ENCODE data around the gene NR2F1-AS1. TPM values are rescaled to one million over a fixed set of nuclear protein-coding genes. Genes with fewer than 3 reads are reported as not detected.
A peak's percentile ranks its signal among the peaks of the same experiment; 100 is the strongest.

The NR2F1-AS1 gene
- total and polyA plus RNA-seq, 2 experiments from 2014 or later: 0.59 to 4.5 TPM

DNA sequence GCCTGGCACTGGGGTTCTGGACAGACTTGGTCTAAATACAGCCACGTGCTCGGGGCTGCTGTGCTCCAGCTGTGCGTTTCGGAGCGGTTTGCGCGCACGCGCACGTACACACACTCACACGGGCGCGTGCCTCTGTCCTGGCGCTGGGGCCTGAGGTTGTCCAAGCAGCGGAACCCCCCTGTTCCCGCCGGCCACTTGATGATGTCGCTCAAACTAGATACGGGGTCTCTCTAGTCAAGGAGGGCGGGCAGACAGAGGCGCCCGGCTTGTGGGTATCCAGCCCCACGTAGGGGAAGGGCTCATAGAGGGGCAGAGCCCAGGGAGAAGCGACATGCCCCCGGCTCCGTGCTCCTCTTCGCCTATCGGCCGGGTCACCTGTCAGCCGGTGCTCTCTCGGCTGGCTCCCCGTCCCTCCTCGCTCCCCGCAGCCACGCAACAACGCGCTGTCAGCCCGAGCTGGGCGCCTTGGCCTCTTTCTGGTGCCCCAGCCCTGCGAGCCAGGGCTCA, 8.9 kb downstream of the NR2F1-AS1 start:
- H3K36me3 Mint-ChIP-seq (ENCODE audit: low read depth): no peaks in the 10 kb centered on the region; the same call in 2 of the 3 replicates
- ATAC-seq: peak; percentile 11
- Histone ChIP-seq H3K4me1 (ENCODE audit: insufficient read depth) (peaks cover 70% of the 10 kb centered on the region), H3K4me2 (peak overlapping the region; percentile 90), H3K79me2 (replicated peaks; ENCODE audit: insufficient read depth) (no peaks in the 10 kb centered on the region), H3F3A (replicated peaks; ENCODE audit: low read depth) (peaks cover 49% of the 10 kb centered on the region), H4K20me1 (replicated peaks; ENCODE audit: insufficient read depth) (peaks cover 43% of the 10 kb centered on the region), H3K4me3 (peak overlapping the region; percentile 63), H3K27ac (ENCODE audit: low read depth) (no peak overlapping the region), H3K9me2 (ENCODE audit: insufficient read depth) (no peaks in the 10 kb centered on the region), H3K36me3 (ENCODE audit: insufficient read depth) (no peaks in the 10 kb centered on the region), H3K27me3 (ENCODE audit: insufficient read depth) (peaks cover 100% of the 10 kb centered on the region), H2AFZ (peak overlapping the region; percentile 72)
- peak; percentile 58 for DNase-seq (ENCODE audit: low spot score)
- peaks cover 26% of the 10 kb centered on the region for H3K27me3 Mint-ChIP-seq (ENCODE audit: insufficient read depth, low read depth, poor library complexity)
- H3K4me3 Mint-ChIP-seq: peak overlapping the region; percentile 72
- TF ChIP-seq NANOG (IDR thresholded peaks at IDR 0.05; ENCODE audit: borderline replicate concordance): no peak
- TF ChIP-seq, protein P1, sequence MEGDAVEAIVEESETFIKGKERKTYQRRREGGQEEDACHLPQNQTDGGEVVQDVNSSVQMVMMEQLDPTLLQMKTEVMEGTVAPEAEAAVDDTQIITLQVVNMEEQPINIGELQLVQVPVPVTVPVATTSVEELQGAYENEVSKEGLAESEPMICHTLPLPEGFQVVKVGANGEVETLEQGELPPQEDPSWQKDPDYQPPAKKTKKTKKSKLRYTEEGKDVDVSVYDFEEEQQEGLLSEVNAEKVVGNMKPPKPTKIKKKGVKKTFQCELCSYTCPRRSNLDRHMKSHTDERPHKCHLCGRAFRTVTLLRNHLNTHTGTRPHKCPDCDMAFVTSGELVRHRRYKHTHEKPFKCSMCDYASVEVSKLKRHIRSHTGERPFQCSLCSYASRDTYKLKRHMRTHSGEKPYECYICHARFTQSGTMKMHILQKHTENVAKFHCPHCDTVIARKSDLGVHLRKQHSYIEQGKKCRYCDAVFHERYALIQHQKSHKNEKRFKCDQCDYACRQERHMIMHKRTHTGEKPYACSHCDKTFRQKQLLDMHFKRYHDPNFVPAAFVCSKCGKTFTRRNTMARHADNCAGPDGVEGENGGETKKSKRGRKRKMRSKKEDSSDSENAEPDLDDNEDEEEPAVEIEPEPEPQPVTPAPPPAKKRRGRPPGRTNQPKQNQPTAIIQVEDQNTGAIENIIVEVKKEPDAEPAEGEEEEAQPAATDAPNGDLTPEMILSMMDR (conservative IDR thresholded peaks at IDR 0.05; ENCODE audit: low read depth in 2 of 2): no peak
- TF ChIP-seq, protein P2, sequence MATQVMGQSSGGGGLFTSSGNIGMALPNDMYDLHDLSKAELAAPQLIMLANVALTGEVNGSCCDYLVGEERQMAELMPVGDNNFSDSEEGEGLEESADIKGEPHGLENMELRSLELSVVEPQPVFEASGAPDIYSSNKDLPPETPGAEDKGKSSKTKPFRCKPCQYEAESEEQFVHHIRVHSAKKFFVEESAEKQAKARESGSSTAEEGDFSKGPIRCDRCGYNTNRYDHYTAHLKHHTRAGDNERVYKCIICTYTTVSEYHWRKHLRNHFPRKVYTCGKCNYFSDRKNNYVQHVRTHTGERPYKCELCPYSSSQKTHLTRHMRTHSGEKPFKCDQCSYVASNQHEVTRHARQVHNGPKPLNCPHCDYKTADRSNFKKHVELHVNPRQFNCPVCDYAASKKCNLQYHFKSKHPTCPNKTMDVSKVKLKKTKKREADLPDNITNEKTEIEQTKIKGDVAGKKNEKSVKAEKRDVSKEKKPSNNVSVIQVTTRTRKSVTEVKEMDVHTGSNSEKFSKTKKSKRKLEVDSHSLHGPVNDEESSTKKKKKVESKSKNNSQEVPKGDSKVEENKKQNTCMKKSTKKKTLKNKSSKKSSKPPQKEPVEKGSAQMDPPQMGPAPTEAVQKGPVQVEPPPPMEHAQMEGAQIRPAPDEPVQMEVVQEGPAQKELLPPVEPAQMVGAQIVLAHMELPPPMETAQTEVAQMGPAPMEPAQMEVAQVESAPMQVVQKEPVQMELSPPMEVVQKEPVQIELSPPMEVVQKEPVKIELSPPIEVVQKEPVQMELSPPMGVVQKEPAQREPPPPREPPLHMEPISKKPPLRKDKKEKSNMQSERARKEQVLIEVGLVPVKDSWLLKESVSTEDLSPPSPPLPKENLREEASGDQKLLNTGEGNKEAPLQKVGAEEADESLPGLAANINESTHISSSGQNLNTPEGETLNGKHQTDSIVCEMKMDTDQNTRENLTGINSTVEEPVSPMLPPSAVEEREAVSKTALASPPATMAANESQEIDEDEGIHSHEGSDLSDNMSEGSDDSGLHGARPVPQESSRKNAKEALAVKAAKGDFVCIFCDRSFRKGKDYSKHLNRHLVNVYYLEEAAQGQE (IDR thresholded peaks at IDR 0.05; ENCODE audit: unreplicated experiment): no peak
- TF ChIP-seq POLR2AphosphoS5 (IDR thresholded peaks at IDR 0.05; ENCODE audit: low read depth): no peak
- TF ChIP-seq JUNB (IDR thresholded peaks at IDR 0.05; ENCODE audit: unreplicated experiment): no peak
- TF ChIP-seq STAT1 (IDR thresholded peaks at IDR 0.05; ENCODE audit: unreplicated experiment): no peak
- TF ChIP-seq, protein P3, sequence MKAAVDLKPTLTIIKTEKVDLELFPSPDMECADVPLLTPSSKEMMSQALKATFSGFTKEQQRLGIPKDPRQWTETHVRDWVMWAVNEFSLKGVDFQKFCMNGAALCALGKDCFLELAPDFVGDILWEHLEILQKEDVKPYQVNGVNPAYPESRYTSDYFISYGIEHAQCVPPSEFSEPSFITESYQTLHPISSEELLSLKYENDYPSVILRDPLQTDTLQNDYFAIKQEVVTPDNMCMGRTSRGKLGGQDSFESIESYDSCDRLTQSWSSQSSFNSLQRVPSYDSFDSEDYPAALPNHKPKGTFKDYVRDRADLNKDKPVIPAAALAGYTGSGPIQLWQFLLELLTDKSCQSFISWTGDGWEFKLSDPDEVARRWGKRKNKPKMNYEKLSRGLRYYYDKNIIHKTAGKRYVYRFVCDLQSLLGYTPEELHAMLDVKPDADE (IDR thresholded peaks at IDR 0.05): no peak
- no peak for TF ChIP-seq CREB1 (CRISPR knock-in tag; IDR thresholded peaks at IDR 0.05; ENCODE audit: low read depth)
- TF ChIP-seq EZH2 (IDR thresholded peaks at IDR 0.05; ENCODE audit: low read depth, unreplicated experiment): no peak
- TF ChIP-seq, protein P4, sequence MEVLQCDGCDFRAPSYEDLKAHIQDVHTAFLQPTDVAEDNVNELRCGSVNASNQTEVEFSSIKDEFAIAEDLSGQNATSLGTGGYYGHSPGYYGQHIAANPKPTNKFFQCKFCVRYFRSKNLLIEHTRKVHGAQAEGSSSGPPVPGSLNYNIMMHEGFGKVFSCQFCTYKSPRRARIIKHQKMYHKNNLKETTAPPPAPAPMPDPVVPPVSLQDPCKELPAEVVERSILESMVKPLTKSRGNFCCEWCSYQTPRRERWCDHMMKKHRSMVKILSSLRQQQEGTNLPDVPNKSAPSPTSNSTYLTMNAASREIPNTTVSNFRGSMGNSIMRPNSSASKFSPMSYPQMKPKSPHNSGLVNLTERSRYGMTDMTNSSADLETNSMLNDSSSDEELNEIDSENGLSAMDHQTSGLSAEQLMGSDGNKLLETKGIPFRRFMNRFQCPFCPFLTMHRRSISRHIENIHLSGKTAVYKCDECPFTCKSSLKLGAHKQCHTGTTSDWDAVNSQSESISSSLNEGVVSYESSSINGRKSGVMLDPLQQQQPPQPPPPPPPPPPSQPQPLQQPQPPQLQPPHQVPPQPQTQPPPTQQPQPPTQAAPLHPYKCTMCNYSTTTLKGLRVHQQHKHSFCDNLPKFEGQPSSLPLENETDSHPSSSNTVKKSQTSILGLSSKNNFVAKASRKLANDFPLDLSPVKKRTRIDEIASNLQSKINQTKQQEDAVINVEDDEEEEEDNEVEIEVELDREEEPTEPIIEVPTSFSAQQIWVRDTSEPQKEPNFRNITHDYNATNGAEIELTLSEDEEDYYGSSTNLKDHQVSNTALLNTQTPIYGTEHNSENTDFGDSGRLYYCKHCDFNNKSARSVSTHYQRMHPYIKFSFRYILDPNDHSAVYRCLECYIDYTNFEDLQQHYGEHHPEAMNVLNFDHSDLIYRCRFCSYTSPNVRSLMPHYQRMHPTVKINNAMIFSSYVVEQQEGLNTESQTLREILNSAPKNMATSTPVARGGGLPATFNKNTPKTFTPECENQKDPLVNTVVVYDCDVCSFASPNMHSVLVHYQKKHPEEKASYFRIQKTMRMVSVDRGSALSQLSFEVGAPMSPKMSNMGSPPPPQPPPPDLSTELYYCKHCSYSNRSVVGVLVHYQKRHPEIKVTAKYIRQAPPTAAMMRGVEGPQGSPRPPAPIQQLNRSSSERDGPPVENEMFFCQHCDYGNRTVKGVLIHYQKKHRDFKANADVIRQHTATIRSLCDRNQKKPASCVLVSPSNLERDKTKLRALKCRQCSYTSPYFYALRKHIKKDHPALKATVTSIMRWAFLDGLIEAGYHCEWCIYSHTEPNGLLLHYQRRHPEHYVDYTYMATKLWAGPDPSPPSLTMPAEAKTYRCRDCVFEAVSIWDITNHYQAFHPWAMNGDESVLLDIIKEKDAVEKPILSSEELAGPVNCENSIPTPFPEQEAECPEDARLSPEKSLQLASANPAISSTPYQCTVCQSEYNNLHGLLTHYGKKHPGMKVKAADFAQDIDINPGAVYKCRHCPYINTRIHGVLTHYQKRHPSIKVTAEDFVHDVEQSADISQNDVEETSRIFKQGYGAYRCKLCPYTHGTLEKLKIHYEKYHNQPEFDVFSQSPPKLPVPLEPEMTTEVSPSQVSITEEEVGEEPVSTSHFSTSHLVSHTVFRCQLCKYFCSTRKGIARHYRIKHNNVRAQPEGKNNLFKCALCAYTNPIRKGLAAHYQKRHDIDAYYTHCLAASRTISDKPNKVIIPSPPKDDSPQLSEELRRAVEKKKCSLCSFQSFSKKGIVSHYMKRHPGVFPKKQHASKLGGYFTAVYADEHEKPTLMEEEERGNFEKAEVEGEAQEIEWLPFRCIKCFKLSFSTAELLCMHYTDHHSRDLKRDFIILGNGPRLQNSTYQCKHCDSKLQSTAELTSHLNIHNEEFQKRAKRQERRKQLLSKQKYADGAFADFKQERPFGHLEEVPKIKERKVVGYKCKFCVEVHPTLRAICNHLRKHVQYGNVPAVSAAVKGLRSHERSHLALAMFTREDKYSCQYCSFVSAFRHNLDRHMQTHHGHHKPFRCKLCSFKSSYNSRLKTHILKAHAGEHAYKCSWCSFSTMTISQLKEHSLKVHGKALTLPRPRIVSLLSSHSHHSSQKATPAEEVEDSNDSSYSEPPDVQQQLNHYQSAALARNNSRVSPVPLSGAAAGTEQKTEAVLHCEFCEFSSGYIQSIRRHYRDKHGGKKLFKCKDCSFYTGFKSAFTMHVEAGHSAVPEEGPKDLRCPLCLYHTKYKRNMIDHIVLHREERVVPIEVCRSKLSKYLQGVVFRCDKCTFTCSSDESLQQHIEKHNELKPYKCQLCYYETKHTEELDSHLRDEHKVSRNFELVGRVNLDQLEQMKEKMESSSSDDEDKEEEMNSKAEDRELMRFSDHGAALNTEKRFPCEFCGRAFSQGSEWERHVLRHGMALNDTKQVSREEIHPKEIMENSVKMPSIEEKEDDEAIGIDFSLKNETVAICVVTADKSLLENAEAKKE (CRISPR knock-in tag; IDR thresholded peaks at IDR 0.05): no peak
- TF ChIP-seq ZNF331 (CRISPR knock-in tag; IDR thresholded peaks at IDR 0.05; ENCODE audit: low read depth): no peak
- no peak for TF ChIP-seq EZH2phosphoT487 (IDR thresholded peaks at IDR 0.05; ENCODE audit: unreplicated experiment)
- no peak for TF ChIP-seq ZNF114 (CRISPR knock-in tag; IDR thresholded peaks at IDR 0.05)
- no peak overlapping the region for H3K27ac Mint-ChIP-seq
- peaks cover 2% of the 10 kb centered on the region; the same call in 1 of the 3 replicates for H3K9me3 Mint-ChIP-seq
- peaks cover 45% of the 10 kb centered on the region for H3K4me1 Mint-ChIP-seq
